ENCODE results near the gene TEAD3. TPM values are rescaled to one million over a fixed set of nuclear protein-coding genes. Genes with fewer than 3 reads are reported as not detected.

TEAD3 gene
- total RNA-seq, 1 donor from 2014 or later = 20.5 TPM

DNA sequence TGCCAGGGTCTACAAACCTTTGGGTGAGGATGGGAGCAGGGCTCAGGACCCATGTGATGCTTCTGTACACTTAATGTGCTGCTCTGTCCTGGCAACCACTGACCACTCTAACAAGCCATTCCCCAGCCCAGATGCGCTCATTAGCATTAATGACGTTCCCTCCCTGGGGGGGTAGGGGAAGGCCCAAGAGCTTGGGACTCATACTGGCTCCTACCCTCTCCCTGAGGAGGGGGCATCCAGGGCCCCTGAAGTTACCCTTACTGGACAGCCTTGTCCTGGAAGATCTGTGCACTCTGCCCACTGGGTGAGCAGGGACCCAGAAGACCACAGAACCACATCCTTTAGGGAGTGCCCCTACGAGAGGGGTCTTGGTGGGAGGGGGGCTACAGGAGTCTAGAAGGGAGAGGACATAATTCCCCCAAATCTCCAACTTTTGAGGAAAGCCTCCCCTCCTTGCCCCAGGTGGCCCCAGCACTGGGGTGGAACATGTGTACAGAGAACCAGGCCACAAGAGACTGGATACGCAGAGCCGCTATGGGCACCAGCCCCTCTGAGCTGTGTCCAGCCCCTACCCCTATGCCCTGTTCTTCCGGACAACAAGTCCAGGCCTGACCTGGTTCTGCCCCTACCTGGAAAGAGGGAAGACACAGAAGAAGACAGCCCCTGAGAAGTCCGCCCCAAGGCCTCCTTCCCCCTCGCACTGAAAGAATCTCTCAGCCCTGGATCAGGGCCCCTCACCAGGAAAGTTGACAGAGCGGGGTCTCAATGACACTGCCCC lies 1.4 kb downstream of the TEAD3 start:
- DNase-seq (ENCODE audit: low spot score) = no peak
- intact Hi-C loops (cut with DNase I) = no loop called here
- ATAC-seq = no peak

- DNase-seq (ENCODE audit: low spot score) (no peak), ATAC-seq (no peak)
- intact Hi-C loops (cut with DNase I) = no loop called here
Measured at GRCh38 chr6:35494161-35494563, 2.7 kb downstream of the TEAD3 start.

DNA sequence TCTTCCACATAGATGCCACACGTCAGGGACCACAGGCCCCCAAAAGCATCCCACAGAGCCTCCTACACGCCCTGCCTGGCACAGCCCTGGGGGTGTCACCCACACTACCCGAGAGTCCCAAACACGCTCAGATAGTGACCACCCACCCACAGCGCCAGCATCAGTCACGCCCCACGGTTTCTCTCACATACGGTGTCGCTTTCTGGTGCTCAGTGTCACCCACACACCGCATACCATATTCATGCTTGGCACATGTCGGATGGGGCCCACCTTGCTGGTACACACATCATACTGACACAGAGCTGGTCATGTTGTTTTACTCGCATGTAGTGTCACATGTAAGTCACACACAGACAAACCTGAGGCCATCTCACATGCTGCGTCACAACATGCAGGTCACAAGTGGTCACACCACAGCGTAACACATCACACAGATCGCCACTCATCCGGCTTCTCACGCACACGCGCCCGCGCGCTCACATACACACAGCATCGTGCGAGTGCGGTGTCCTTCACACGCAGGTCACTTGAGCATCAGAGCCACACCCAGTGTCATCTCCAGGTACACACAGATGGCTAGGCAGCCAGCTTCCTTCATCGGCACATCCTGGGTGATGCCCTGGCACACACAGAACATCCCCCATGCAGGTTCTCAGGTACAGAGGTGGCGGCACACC lies 3.4 kb downstream of the TEAD3 start:
- intact Hi-C loops (cut with DNase I) = no loop called here
- ATAC-seq = no peak
- no peak for DNase-seq (ENCODE audit: low spot score)

- intact Hi-C loops (cut with DNase I) = no loop called here
- ATAC-seq (no peak), DNase-seq (ENCODE audit: low spot score) (no peak)
Measured at GRCh38 chr6:35492974-35493284, 4.0 kb downstream of the TEAD3 start.

DNA sequence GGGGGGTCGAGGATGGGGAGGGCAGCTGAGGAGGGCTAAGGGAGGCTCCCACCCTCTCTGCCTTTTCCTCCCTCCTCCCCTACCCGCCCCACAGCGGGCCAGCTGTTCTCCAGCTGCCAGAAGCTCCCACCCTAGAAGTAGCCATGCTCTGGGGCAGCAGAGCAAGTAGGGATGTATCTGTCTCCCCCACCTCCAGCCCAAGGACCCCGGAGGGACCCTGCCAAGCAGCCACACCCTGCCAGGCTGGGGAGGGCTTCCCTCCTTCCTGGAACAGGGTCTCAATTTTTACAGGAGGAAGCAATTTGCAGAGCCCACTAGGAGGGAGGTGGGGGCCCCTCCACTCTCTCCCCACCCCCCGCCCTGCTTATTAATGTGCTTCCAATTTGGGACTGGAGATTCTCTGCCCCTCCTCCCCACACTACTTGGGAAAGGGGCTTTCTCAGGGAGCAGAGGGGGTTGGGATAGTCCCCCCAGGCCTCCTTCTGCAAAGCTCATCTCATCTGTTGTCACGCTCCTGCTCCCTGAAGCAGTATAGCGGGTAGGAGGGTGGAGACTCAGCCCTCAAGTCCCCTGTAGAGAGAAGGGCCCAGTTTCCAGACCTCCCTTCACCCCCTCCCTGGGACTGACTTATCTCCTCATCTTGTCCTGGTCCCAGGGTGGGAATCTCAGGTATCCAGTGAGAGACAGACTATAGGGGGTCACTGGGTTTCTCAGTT lies 4.5 kb downstream of the TEAD3 start:
- intact Hi-C loops (cut with DNase I) = no loop called here
- no peak for ATAC-seq
- DNase-seq (ENCODE audit: low spot score) = no peak

- intact Hi-C loops (cut with DNase I) = no loop called here
- ATAC-seq (no peak), DNase-seq (ENCODE audit: low spot score) (no peak)
Measured at GRCh38 chr6:35491558-35492257, 5.2 kb downstream of the TEAD3 start.

GRCh38 chr6:35490821-35491557 lies 5.9 kb downstream of the TEAD3 start:
- intact Hi-C loops (cut with DNase I) = no loop called here
- DNase-seq (ENCODE audit: low spot score) = no peak
- no peak for ATAC-seq

- intact Hi-C loops (cut with DNase I) = no loop called here
- DNase-seq (ENCODE audit: low spot score) = peak; percentile 81
- peak; percentile 60 for ATAC-seq
Measured at GRCh38 chr6:35489995-35490791, 6.7 kb downstream of the TEAD3 start.

DNA sequence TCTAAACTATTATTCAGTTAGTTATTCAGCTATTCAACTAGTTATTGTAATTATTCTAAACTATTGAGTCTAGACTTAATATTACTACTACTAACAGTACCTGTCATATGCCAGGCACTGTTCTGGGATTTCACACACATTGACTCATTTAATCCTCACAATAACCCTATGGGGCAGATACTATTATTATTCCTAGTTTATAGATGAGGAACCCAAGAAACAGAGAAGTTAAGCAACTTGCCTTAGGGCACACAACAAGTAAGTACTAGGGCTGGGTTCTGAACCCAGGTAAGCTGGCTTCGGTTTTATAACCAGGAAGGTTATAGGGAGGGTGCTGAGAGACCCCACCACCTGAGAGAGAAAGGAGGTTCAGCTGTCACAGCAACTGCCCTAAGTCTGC lies 7.8 kb downstream of the TEAD3 start:
- intact Hi-C loops (cut with DNase I) = no loop called here
- no peak for ATAC-seq
- no peak for DNase-seq (ENCODE audit: low spot score)

GRCh38 chr6:35488517-35488862 lies 8.4 kb downstream of the TEAD3 start:
- ATAC-seq (no peak), DNase-seq (ENCODE audit: low spot score) (no peak)
- intact Hi-C loops (cut with DNase I) = no loop called here

GRCh38 chr6:35487658-35488516 lies 9.0 kb downstream of the TEAD3 start:
- intact Hi-C loops (cut with DNase I) = no loop called here
- no peak for DNase-seq (ENCODE audit: low spot score)
- peak; percentile 4 for ATAC-seq

DNA sequence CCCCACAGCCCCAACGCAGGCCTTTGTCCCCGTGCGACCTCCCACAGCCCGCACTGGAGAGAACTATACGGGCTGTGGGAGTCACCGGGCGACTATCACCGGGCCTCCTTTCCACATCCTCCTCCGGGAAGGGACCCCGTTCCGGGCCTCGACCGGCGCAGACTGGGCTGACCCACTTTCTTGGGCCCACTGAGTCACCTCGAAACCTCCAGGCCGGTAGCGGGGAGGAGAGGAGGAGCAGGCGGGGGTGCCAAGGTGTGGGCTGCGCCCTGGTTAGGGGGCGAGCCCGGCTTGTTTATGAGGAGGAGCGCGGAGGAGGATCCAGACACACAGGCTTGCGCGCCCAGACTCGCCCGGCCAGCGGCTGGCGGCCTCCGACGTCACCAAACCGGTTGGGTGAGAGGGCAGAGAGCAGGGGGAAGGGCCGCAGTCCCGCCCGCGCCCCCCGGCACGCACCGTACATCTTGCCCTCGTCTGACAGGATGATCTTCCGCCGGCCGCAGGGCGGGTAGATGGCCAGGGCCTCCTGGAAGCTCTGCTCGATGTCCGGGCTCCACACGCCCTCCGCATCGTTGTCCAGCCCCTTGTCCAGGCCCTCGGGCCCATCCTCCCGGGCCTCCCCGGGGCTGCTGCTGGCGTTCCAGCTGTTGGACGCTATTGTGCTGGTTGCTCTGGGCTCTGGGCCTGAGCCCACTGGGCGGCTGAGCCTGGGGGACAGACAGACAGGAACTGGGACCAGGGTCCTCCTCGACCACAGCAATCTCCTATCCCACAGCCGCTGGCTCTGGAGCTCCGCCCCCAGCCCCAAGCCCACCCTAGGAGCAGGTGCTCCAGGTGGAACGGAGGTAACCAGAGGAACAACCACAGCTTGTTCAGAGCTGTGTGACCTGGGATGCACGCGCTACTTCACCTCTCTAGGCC lies 10.6 kb downstream of the TEAD3 start:
- ATAC-seq (peak; percentile 18), DNase-seq (ENCODE audit: low spot score) (no peak)
- intact Hi-C loops (cut with DNase I) = no loop called here

GRCh38 chr6:35485402-35485877 lies 11.4 kb downstream of the TEAD3 start:
- DNase-seq (ENCODE audit: low spot score) = no peak
- intact Hi-C loops (cut with DNase I) = no loop called here
- ATAC-seq = peak; percentile 69

DNA sequence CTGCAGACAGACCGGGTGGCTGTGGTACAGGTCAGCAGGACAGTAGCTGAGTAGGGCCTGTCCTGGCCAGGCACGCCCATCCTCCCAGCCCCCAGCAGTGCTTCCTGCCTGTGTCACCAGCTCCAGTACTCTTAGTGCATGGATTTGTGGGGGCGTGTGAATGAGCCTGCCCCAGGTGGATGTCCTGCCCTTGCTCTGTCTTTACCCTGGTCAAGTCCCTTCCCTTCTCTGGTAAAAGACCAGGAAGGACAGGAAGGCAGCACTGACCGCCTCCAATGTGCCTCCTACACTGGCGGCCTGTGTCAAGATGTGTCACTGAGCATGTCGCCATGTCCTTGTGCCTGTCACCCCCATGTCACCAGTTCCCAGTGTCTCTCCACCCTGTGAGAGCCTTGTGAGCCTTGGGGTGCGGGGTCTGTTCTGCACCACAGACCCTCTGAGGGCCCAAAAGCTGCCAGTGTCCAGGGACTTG lies 11.9 kb downstream of the TEAD3 start:
- peak; percentile 6 for ATAC-seq
- intact Hi-C loops (cut with DNase I) = no loop called here
- DNase-seq (ENCODE audit: low spot score) = no peak

GRCh38 chr6:35483893-35484645 lies 12.8 kb downstream of the TEAD3 start:
- ATAC-seq = no peak
- no peak for DNase-seq (ENCODE audit: low spot score)
- intact Hi-C loops (cut with DNase I) = no loop called here

- no peak for ATAC-seq
- DNase-seq (ENCODE audit: low spot score) = no peak
- intact Hi-C loops (cut with DNase I) = no loop called here
Measured at GRCh38 chr6:35483490-35483889, 13.4 kb downstream of the TEAD3 start.

Data from sciatic nerve (tissue), 2 donors.